ENCODE measurements around the gene CEP89. TPM values are rescaled to one million over a fixed set of nuclear protein-coding genes. Genes with fewer than 3 reads are reported as not detected.
A peak's percentile ranks its signal among the peaks of the same experiment; 100 is the strongest.

CEP89 gene
- total and polyA plus RNA-seq, 3 experiments from 2014 or later, result 13.8 to 19.7 (median 19.2) TPM

DNA sequence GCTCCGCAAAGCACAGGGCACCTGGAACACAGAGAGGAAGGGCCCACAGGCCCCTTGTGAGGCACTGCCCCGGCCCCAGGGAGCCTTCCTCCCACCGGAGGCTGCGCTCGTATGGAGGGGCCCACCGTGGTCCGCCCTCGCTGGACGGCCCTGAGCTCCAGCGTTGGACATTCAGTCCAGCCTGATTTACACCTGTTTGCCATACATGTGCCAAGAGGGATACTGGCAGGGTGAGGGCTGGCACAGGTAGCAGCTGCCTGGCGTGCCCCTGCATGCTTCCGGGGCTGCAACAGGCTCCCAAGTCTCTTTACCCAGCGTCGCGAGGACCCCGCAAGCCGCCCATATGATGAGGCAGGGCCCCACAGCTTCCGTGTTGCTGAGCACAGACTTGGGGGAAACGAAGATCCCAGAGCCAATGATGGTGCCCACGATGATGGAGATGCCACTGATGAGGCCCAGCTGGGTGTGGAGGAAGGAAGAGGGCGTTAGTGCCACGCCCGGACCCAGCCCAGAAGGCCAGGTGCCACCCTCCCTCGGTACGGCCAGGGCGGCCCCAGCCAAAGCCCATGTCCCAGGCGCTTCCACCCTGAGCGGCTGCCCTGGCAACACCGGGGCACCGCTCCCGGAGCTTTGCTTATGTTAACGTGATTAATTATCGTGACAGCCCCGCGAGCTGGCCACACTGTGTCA lies 107.3 kb downstream of the CEP89 start:
- Histone ChIP-seq H3K36me3 (ENCODE audit: insufficient read depth, low read length) (no peaks in the 10 kb centered on the region), H3K27me3 (ENCODE audit: insufficient read depth, low read length, poor library complexity, severe bottlenecking) (no peaks in the 10 kb centered on the region), H3K27ac (ENCODE audit: low read depth, low read length) (no peak overlapping the region), H3K4me3 (ENCODE audit: low read length) (no peak overlapping the region), H3K4me1 (ENCODE audit: insufficient read depth, low read length) (no peaks in the 10 kb centered on the region), H3K9me3 (ENCODE audit: low read length) (no peaks in the 10 kb centered on the region)
- H3K27me3 Mint-ChIP-seq, result no peaks in the 10 kb centered on the region
- H3K36me3 Mint-ChIP-seq, result no peaks in the 10 kb centered on the region
- no peak overlapping the region for H3K4me3 Mint-ChIP-seq
- ChIA-PET POLR2A (no interaction called here), CTCF (interaction anchor here (1.3 kb wide), 1 partner anchor 40 kb away, joined by 3 read pairs; no protein-coding TSS in a partner anchor)
- no peaks in the 10 kb centered on the region for H3K4me1 Mint-ChIP-seq
- DNase-seq, result no peak
- no peak overlapping the region for H3K27ac Mint-ChIP-seq
- no peaks in the 10 kb centered on the region for H3K9me3 Mint-ChIP-seq

DNA sequence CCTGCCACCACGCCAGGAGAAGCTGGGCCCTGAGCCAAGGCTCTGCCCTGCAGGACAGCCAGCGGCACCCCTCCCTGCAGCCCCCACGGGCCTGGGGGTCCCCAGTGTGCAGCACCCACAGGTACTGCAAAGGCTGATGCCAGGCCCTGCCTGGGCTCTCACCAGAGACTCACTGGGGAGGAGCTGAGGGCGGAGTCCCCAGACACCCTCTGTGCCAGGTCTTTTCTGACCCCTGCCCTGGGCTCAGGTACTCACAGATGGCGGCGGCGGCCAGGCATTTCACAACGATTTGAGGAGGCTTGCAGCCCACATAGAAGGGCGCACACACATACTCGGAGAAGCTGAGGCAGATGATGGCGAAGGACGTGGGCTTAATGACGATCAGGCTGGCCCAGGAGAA lies 107.9 kb downstream of the CEP89 start:
- no peaks in the 10 kb centered on the region for H3K9me3 Mint-ChIP-seq
- Histone ChIP-seq H3K27me3 (ENCODE audit: insufficient read depth, low read length, poor library complexity, severe bottlenecking) (no peaks in the 10 kb centered on the region), H3K27ac (ENCODE audit: low read depth, low read length) (no peak overlapping the region), H3K9me3 (ENCODE audit: low read length) (no peaks in the 10 kb centered on the region), H3K4me1 (ENCODE audit: insufficient read depth, low read length) (no peaks in the 10 kb centered on the region), H3K36me3 (ENCODE audit: insufficient read depth, low read length) (no peaks in the 10 kb centered on the region), H3K4me3 (ENCODE audit: low read length) (no peak overlapping the region)
- ChIA-PET CTCF (no interaction called here), POLR2A (no interaction called here)
- no peaks in the 10 kb centered on the region for H3K27me3 Mint-ChIP-seq
- no peaks in the 10 kb centered on the region for H3K36me3 Mint-ChIP-seq
- no peak for DNase-seq
- no peaks in the 10 kb centered on the region for H3K4me1 Mint-ChIP-seq
- no peak overlapping the region for H3K27ac Mint-ChIP-seq
- H3K4me3 Mint-ChIP-seq, result no peak overlapping the region

DNA sequence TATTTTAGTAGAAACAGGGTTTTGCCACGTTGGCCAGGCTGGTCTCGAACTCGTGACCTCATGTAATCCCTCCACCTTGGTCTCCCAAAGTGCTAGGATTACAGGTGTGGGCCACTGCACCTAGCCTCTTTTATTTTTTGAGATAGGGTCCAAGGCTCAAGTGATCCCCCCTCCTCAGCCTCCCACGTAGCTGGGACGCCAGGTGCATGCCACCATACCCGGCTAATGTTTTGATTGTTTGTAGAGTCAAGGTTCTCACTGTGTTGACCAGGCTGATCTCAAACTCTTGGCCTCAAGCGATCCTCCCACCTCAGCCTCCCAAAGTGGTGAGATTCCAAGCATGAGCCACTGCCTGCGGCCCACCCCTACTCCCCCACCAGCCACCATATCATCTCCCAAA lies 108.5 kb downstream of the CEP89 start:
- no peak for DNase-seq
- no peaks in the 10 kb centered on the region for H3K4me1 Mint-ChIP-seq

DNA sequence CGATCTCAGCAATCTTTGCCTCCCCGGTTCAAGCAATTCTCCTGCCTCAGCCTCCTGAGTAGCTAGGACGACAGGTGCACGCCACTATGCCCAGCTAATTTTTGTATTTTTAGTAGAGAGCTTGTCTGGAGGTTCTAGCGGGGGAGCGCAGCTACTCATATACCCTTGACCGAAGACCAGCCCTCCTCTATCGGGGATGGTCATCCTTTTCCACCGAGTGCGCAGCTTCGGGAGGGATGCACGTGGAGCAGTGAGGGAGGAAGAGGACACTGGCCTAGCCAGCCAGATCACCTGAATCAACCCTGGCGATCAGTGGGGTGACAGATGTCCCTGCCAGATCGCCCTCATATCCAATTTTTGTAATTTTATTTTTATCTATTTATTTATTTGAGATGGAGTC lies 109.0 kb downstream of the CEP89 start:
- H3K36me3 Mint-ChIP-seq, result no peaks in the 10 kb centered on the region
- Histone ChIP-seq H3K27ac (ENCODE audit: low read depth, low read length) (no peak overlapping the region), H3K4me1 (ENCODE audit: insufficient read depth, low read length) (no peaks in the 10 kb centered on the region), H3K27me3 (ENCODE audit: insufficient read depth, low read length, poor library complexity, severe bottlenecking) (no peaks in the 10 kb centered on the region), H3K36me3 (ENCODE audit: insufficient read depth, low read length) (no peaks in the 10 kb centered on the region), H3K4me3 (ENCODE audit: low read length) (no peak overlapping the region), H3K9me3 (ENCODE audit: low read length) (no peaks in the 10 kb centered on the region)
- POLR2A ChIA-PET, result interaction anchor here (0.6 kb wide), 1 partner anchor 66 kb away, joined by 3 read pairs; no protein-coding TSS in a partner anchor
- H3K4me1 Mint-ChIP-seq, result no peaks in the 10 kb centered on the region
- peak overlapping the region in 1 of 7 donors; percentile 28 for H3K4me3 Mint-ChIP-seq
- no peaks in the 10 kb centered on the region for H3K9me3 Mint-ChIP-seq
- no peak for DNase-seq
- H3K27ac Mint-ChIP-seq, result no peak overlapping the region
- CTCF ChIA-PET, result interaction anchor here (1.8 kb wide), 1 partner anchor 20 kb away, joined by 6 read pairs; no protein-coding TSS in a partner anchor
- H3K27me3 Mint-ChIP-seq, result no peaks in the 10 kb centered on the region

More for the DNA sequence above, 108.5 kb downstream of the CEP89 start:
- Mint-ChIP-seq H3K27ac (no peak overlapping the region), H3K36me3 (no peaks in the 10 kb centered on the region), H3K4me3 (no peak overlapping the region), H3K9me3 (no peaks in the 10 kb centered on the region), H3K27me3 (no peaks in the 10 kb centered on the region)
- Histone ChIP-seq H3K9me3 (ENCODE audit: low read length) (no peaks in the 10 kb centered on the region), H3K36me3 (ENCODE audit: insufficient read depth, low read length) (no peaks in the 10 kb centered on the region), H3K27me3 (ENCODE audit: insufficient read depth, low read length, poor library complexity, severe bottlenecking) (no peaks in the 10 kb centered on the region), H3K4me3 (ENCODE audit: low read length) (no peak overlapping the region), H3K4me1 (ENCODE audit: insufficient read depth, low read length) (no peaks in the 10 kb centered on the region), H3K27ac (ENCODE audit: low read depth, low read length) (no peak overlapping the region)
- ChIA-PET POLR2A (interaction anchor here (0.6 kb wide), 1 partner anchor 67 kb away, joined by 3 read pairs; no protein-coding TSS in a partner anchor), CTCF (no interaction called here)

DNA sequence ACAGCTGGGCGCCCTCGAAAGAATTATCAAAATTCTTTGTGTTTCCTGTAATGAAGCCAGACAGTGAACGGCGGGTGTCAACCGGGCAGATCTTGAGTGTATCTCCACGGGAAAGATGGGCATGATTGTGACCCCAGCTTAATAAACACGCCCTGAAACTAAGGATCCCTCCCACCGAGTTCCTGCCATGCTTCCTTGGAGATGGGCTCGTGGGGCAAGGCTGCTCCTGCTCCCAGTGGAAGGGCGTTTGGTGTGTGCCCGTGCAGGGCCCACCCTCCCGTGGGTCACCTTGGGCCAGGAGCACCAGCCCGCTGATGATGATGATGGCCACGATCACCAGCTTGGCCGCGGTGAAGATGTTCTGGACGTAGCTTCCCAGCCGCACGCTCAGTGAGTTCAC lies 109.6 kb downstream of the CEP89 start:
- H3K4me3 Mint-ChIP-seq, result no peak overlapping the region
- ChIA-PET CTCF (interaction anchor here (1.8 kb wide), 1 partner anchor 20 kb away, joined by 6 read pairs; no protein-coding TSS in a partner anchor), POLR2A (no interaction called here)
- no peaks in the 10 kb centered on the region for H3K4me1 Mint-ChIP-seq
- Histone ChIP-seq H3K27me3 (ENCODE audit: insufficient read depth, low read length, poor library complexity, severe bottlenecking) (no peaks in the 10 kb centered on the region), H3K36me3 (ENCODE audit: insufficient read depth, low read length) (no peaks in the 10 kb centered on the region), H3K4me3 (ENCODE audit: low read length) (no peak overlapping the region), H3K9me3 (ENCODE audit: low read length) (no peaks in the 10 kb centered on the region), H3K4me1 (ENCODE audit: insufficient read depth, low read length) (no peaks in the 10 kb centered on the region), H3K27ac (ENCODE audit: low read depth, low read length) (no peak overlapping the region)
- no peaks in the 10 kb centered on the region for H3K36me3 Mint-ChIP-seq
- H3K9me3 Mint-ChIP-seq, result no peaks in the 10 kb centered on the region
- no peak for DNase-seq
- H3K27ac Mint-ChIP-seq, result no peak overlapping the region
- H3K27me3 Mint-ChIP-seq, result no peaks in the 10 kb centered on the region

DNA sequence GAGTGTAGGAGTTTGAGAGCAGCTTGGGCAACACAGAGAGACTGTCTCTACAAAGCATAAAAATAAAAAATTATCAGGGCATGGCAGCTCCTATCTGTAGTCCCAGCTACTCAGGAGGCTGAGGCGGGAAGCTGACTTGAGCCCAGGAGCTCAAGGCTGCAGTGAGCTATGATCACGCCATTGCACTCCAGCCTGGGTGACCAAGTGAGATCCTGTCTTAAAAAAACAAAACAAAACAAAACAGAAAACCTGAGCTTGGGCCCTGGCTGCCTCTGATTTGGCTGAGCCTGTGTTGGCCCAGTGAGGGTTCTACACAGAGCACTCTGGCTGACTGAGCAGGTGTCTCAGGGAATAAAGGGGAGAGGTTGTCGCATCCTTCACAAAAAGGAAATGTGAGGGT lies 110.2 kb downstream of the CEP89 start:
- ChIA-PET CTCF (interaction anchor here (1.8 kb wide), 1 partner anchor 21 kb away, joined by 6 read pairs; no protein-coding TSS in a partner anchor), POLR2A (no interaction called here)
- Histone ChIP-seq H3K27ac (ENCODE audit: low read depth, low read length) (no peak overlapping the region), H3K4me3 (ENCODE audit: low read length) (no peak overlapping the region), H3K27me3 (ENCODE audit: insufficient read depth, low read length, poor library complexity, severe bottlenecking) (no peaks in the 10 kb centered on the region), H3K9me3 (ENCODE audit: low read length) (no peaks in the 10 kb centered on the region), H3K4me1 (ENCODE audit: insufficient read depth, low read length) (no peaks in the 10 kb centered on the region), H3K36me3 (ENCODE audit: insufficient read depth, low read length) (no peaks in the 10 kb centered on the region)
- no peaks in the 10 kb centered on the region for H3K4me1 Mint-ChIP-seq
- H3K27ac Mint-ChIP-seq, result peak overlapping the region in 1 of 8 donors; percentile 75
- H3K36me3 Mint-ChIP-seq, result no peaks in the 10 kb centered on the region
- H3K4me3 Mint-ChIP-seq, result no peak overlapping the region
- no peak for DNase-seq
- no peaks in the 10 kb centered on the region for H3K9me3 Mint-ChIP-seq
- H3K27me3 Mint-ChIP-seq, result no peaks in the 10 kb centered on the region

DNA sequence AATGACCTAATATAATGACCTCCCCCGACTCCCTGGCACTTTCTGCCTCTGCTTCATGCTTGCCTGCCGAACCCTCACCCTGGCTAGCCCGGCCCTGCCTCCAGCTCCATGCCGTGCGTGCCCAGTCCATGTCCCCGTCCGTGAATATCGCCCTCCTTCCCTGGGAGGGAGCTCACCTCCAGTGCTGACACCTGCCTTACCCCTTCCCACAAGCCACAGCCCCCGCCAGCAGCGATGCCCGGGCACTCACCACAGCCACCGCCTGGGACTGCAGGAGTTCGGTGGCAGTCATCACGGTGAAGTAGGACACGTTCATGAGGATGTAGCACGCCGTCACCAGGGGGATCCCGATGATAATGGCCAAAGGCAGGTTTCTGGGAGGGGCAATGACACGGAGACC lies 112.2 kb downstream of the CEP89 start:
- H3K27me3 ChIP-seq (ENCODE audit: insufficient read depth, low read length, poor library complexity, severe bottlenecking), result no peaks in the 10 kb centered on the region
- ChIA-PET POLR2A (no interaction called here), CTCF (no interaction called here)
- Mint-ChIP-seq H3K4me1 (no peaks in the 10 kb centered on the region), H3K27me3 (no peaks in the 10 kb centered on the region), H3K9me3 (no peaks in the 10 kb centered on the region), H3K36me3 (no peaks in the 10 kb centered on the region), H3K27ac (no peak overlapping the region), H3K4me3 (no peak overlapping the region)
- no peaks in the 10 kb centered on the region for H3K36me3 ChIP-seq (ENCODE audit: insufficient read depth, low read length)
- no peaks in the 10 kb centered on the region for H3K9me3 ChIP-seq (ENCODE audit: low read length)
- H3K4me1 ChIP-seq (ENCODE audit: insufficient read depth, low read length), result no peaks in the 10 kb centered on the region
- no peak overlapping the region for H3K4me3 ChIP-seq (ENCODE audit: low read length)
- H3K27ac ChIP-seq (ENCODE audit: low read depth, low read length), result no peak overlapping the region
- DNase-seq, result no peak

DNA sequence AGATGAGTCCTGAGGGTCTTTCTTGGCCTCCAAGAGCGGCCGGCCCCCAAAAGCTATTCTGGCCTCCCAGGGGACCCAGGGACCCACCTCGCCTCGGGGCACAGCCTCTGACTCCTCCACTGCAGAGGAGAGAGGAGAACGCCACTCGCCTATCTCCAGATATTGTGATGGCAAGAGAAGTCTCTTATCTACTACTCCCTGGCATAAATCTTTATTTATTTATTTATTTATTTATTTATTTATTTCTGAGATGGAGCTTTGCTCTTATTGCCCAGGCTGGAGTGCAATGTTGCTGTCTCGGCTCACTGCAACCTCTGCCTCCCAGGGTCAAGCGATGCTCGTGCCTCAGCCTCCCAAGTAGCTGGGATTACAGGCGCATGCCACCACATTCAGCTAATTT lies 113.2 kb downstream of the CEP89 start:
- no peaks in the 10 kb centered on the region for H3K27me3 Mint-ChIP-seq
- no peaks in the 10 kb centered on the region for H3K4me1 Mint-ChIP-seq
- H3K27ac ChIP-seq (ENCODE audit: low read depth, low read length), result no peak overlapping the region
- no peak overlapping the region for H3K4me3 Mint-ChIP-seq
- ChIA-PET POLR2A (no interaction called here), CTCF (no interaction called here)
- no peak overlapping the region for H3K4me3 ChIP-seq (ENCODE audit: low read length)
- no peaks in the 10 kb centered on the region for H3K27me3 ChIP-seq (ENCODE audit: insufficient read depth, low read length, poor library complexity, severe bottlenecking)
- H3K36me3 ChIP-seq (ENCODE audit: insufficient read depth, low read length), result no peaks in the 10 kb centered on the region
- H3K4me1 ChIP-seq (ENCODE audit: insufficient read depth, low read length), result no peaks in the 10 kb centered on the region
- no peaks in the 10 kb centered on the region for H3K36me3 Mint-ChIP-seq
- H3K9me3 ChIP-seq (ENCODE audit: low read length), result no peaks in the 10 kb centered on the region
- no peak overlapping the region for H3K27ac Mint-ChIP-seq
- DNase-seq, result no peak
- no peaks in the 10 kb centered on the region for H3K9me3 Mint-ChIP-seq
